Natural killer cell (primary cell): ENCODE results near the gene DSTN. TPM values are rescaled to one million over a fixed set of nuclear protein-coding genes. Genes with fewer than 3 reads are reported as not detected.

Source experiments
- ATAC-seq, 3 donors: fragments of 150-1000 bp in 2 of 3; fragments of 200-7000 bp in 1 of 3; cut with Tn5 transposase; 1 replicate in 1 of 3; 2 replicates in 2 of 3; pipeline ENCODE4 v1.10.0; 2021; ENCODE audit warnings: mild to moderate bottlenecking in 2 of 3, moderate library complexity in 2 of 3
- DNase-seq, 2 donors: peaks; one replicate each; pipeline versions ENCODE4 v3.0.0 to v3.0.0-alpha.2; 2013 to 2021; ENCODE audit warnings: mixed read lengths in 1 of 2
- H3K27ac ChIP-seq: one replicate; pipeline ENCODE4 v1.5.1; 2013; ENCODE audit warnings: mild to moderate bottlenecking, low read length
- H3K27me3 ChIP-seq: one replicate; pipeline ENCODE4 v1.6.1; 2013; ENCODE audit warnings: low read length; ENCODE audit not compliant: control insufficient read depth, insufficient read depth
- H3K36me3 ChIP-seq: one replicate; pipeline ENCODE4 v1.6.1; 2013; ENCODE audit warnings: low read length; ENCODE audit not compliant: control insufficient read depth, insufficient read depth
- H3K4me1 ChIP-seq: one replicate; pipeline ENCODE4 v1.6.1; 2013; ENCODE audit warnings: low read length; ENCODE audit not compliant: control insufficient read depth, insufficient read depth
- H3K4me3 ChIP-seq: one replicate; pipeline ENCODE4 v1.5.1; 2013; ENCODE audit warnings: low read length
- H3K9me3 ChIP-seq: one replicate; pipeline ENCODE4 v1.6.1; 2013; ENCODE audit warnings: low read length; ENCODE audit not compliant: control insufficient read depth, insufficient read depth
- H3K27ac Mint-ChIP-seq, 2 donors: one replicate each; pipeline ENCODE4 v1.8.0; 2022; ENCODE audit warnings: mild to moderate bottlenecking in 2 of 2, mixed read lengths in 2 of 2, moderate library complexity in 1 of 2
- H3K27me3 Mint-ChIP-seq, 2 donors: one replicate each; pipeline ENCODE4 v1.8.0; 2022; ENCODE audit warnings: low read depth in 2 of 2, mixed read lengths in 2 of 2
- H3K36me3 Mint-ChIP-seq: one replicate; pipeline ENCODE4 v1.8.0; 2022; ENCODE audit warnings: mixed read lengths
- H3K4me1 Mint-ChIP-seq, 2 donors: one replicate each; pipeline ENCODE4 v1.8.0; 2022; ENCODE audit warnings: mixed read lengths in 2 of 2
- H3K4me3 Mint-ChIP-seq: one replicate; pipeline ENCODE4 v1.8.0; 2022; ENCODE audit warnings: mild to moderate bottlenecking, moderate library complexity, mixed read lengths
- H3K9me3 Mint-ChIP-seq, 2 donors: one replicate each; pipeline ENCODE4 v1.8.0; 2022; ENCODE audit warnings: mixed read lengths in 2 of 2
- WGBS: methylation state at CpG from one replicate; pipeline ENCODE4 v1.1.7; 2013; ENCODE audit warnings: missing lambda C conversion rate; ENCODE audit not compliant: insufficient coverage; 5-methylcytosine and 5-hydroxymethylcytosine counted together
- intact Hi-C: fragments of 100-400 bp; cut with micrococcal nuclease; formaldehyde crosslinking; loops from one replicate; pipeline ENCODE4 v1.14.2; 2022
- total RNA-seq, 4 donors: library from RNA; stranded (reverse); fragments of 120-200 nt in 1 of 4; gene quantifications; one replicate each; pipeline versions ENCODE4 v1.2.3 to v1.2.4, GENCODE V29; 2013 to 2022
- TF ChIP-seq, protein P1 (sequence below): fragments of 200-600 bp; IDR thresholded peaks from one replicate; pipeline ENCODE4 v1.8.0; 2022; ENCODE audit warnings: antibody characterized with exemption

DSTN gene
- total RNA-seq, 3 donors from 2014 or later (not counting 1 experiment from before 2014, with no cell fraction given) = 47.5 to 73.5 (median 70.0) TPM

- H3K9me3 Mint-ChIP-seq = no peaks in the 10 kb centered on the region
- DNase-seq (no peak), ATAC-seq (no peak)
- H3K4me1 ChIP-seq = peaks cover 2% of the 10 kb centered on the region
- no peak overlapping the region for H3K27ac ChIP-seq
- no peaks in the 10 kb centered on the region for H3K4me1 Mint-ChIP-seq
- H3K9me3 ChIP-seq = no peaks in the 10 kb centered on the region
- no peaks in the 10 kb centered on the region for H3K27me3 Mint-ChIP-seq
- no peaks in the 10 kb centered on the region for H3K36me3 ChIP-seq
- H3K27ac Mint-ChIP-seq = no peak overlapping the region
- H3K36me3 Mint-ChIP-seq = no peaks in the 10 kb centered on the region
- no peaks in the 10 kb centered on the region for H3K27me3 ChIP-seq
- no peak overlapping the region for H3K4me3 ChIP-seq
- TF ChIP-seq, protein P1, sequence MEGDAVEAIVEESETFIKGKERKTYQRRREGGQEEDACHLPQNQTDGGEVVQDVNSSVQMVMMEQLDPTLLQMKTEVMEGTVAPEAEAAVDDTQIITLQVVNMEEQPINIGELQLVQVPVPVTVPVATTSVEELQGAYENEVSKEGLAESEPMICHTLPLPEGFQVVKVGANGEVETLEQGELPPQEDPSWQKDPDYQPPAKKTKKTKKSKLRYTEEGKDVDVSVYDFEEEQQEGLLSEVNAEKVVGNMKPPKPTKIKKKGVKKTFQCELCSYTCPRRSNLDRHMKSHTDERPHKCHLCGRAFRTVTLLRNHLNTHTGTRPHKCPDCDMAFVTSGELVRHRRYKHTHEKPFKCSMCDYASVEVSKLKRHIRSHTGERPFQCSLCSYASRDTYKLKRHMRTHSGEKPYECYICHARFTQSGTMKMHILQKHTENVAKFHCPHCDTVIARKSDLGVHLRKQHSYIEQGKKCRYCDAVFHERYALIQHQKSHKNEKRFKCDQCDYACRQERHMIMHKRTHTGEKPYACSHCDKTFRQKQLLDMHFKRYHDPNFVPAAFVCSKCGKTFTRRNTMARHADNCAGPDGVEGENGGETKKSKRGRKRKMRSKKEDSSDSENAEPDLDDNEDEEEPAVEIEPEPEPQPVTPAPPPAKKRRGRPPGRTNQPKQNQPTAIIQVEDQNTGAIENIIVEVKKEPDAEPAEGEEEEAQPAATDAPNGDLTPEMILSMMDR = no peak
- H3K4me3 Mint-ChIP-seq = no peak overlapping the region
- WGBS = 100% methylated on average over 2 of the region's 3 CpGs
- intact Hi-C loops = no loop called here
Observed at GRCh38 chr20:17555106-17555505, 14.8 kb upstream of the DSTN start.

DNA sequence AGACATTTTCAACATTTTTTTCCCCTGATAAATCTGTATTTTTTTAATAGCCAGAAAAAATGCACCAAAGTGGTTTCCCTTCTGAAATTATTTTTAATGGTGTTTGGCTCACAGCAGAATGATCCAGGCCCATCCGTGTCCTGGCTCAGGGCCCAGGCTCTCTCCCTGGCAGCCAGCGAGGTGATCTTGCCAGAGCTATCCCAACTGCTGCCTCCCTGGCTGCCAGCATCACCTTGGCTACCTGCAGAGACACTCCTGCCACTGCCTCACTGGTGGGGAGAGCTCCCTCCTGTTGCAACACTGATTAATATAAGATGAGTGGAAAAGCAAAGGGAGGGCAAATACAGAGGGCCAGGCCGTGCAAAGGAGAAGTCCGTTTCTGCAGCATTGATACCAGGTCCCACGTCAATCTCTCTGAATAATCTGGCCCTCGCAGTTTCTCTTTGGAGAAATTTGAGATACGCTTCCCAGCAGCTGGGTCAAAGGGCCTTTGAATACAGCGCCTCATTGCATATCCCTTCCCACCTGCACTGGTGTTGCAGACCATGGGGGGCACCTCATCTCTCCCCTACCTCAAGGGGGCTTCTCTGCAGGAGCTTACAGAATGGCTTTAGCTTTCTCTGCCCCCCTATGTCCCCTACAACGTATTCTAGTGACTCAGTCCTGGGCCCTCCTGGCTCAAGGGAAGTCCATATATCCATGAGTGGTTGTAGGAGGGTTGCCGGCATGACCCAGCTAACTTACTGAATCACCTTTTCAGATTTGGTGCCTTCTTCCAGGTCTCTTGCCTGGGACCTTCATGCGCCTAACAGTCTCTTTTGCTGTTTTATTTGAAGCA is 12.8 kb upstream of the DSTN start:
- 95% methylated on average over 11 of the region's 11 CpGs for WGBS
- no peaks in the 10 kb centered on the region for H3K9me3 Mint-ChIP-seq
- no peak for ATAC-seq
- H3K4me1 ChIP-seq = peaks cover 2% of the 10 kb centered on the region
- no peaks in the 10 kb centered on the region for H3K4me1 Mint-ChIP-seq
- H3K36me3 Mint-ChIP-seq = no peaks in the 10 kb centered on the region
- no peak for DNase-seq
- no peak overlapping the region for H3K4me3 ChIP-seq
- peaks cover 0 to 4% of the 10 kb centered on the region in 2 donors for H3K27me3 Mint-ChIP-seq
- H3K27me3 ChIP-seq = no peaks in the 10 kb centered on the region
- H3K36me3 ChIP-seq = no peaks in the 10 kb centered on the region
- no peak overlapping the region for H3K27ac ChIP-seq
- intact Hi-C loops = no loop called here
- H3K4me3 Mint-ChIP-seq = no peak overlapping the region
- TF ChIP-seq, protein P1 = no peak
- no peak overlapping the region for H3K27ac Mint-ChIP-seq
- H3K9me3 ChIP-seq = no peaks in the 10 kb centered on the region

DNA sequence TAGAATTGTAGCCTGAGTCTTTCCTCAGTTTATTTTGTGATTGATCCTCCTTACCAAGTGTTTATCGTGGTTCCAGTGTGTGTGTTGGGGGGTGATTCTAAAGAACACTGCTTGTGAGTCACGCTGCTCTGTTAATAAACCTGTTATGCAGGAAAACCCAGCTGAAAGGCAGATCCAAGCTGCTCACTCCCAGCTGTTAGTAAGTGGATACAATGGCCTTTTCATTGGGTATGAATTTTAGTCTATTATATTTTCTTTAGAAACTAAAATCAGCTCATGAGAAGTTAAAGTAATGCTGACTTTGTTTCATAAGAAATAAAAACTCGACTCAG is 12.2 kb upstream of the DSTN start:
- intact Hi-C loops = no loop called here

More for the DNA sequence above, 12.2 kb upstream of the DSTN start:
- H3K27ac Mint-ChIP-seq = no peak overlapping the region
- no peak for DNase-seq
- WGBS = 94% methylated on average over 2 of the region's 3 CpGs
- Histone ChIP-seq H3K27ac (no peak overlapping the region), H3K27me3 (no peaks in the 10 kb centered on the region), H3K4me3 (no peak overlapping the region), H3K36me3 (no peaks in the 10 kb centered on the region), H3K4me1 (peaks cover 2% of the 10 kb centered on the region), H3K9me3 (no peaks in the 10 kb centered on the region)
- H3K9me3 Mint-ChIP-seq = no peaks in the 10 kb centered on the region
- H3K27me3 Mint-ChIP-seq = peaks cover 0 to 4% of the 10 kb centered on the region in 2 donors
- H3K36me3 Mint-ChIP-seq = no peaks in the 10 kb centered on the region
- TF ChIP-seq, protein P1 = no peak
- no peak overlapping the region for H3K4me3 Mint-ChIP-seq
- no peaks in the 10 kb centered on the region for H3K4me1 Mint-ChIP-seq
- no peak for ATAC-seq
